MM.1S (cell line): ENCODE results near the gene PSAPL1.

ENCODE experiments used
- DNase-seq: peaks from one replicate; pipeline ENCODE4 v3.0.0-alpha.2; 2015
- H2AFZ ChIP-seq: fragments of 300-600 bp; sonication (generic); 2 replicates; pipeline ENCODE4 v1.6.0; 2016; ENCODE audit warnings: antibody characterized with exemption, low read length
- H3F3A ChIP-seq: fragments of 300-600 bp; sonication (generic); 2 replicates; pipeline ENCODE4 v1.6.1; 2016; ENCODE audit warnings: mild to moderate bottlenecking, antibody characterized with exemption, low read length, moderate library complexity, mixed read lengths; ENCODE audit not compliant: insufficient read depth
- H3K27ac ChIP-seq: fragments of 300-600 bp; sonication (generic); 2 replicates; pipeline ENCODE4 v1.5.1; 2016; ENCODE audit warnings: mild to moderate bottlenecking, low read length
- H3K27me3 ChIP-seq: fragments of 300-600 bp; sonication (generic); replicated peaks from 2 replicates; pipeline ENCODE4 v1.6.0; 2016; ENCODE audit warnings: low read length; ENCODE audit not compliant: insufficient read depth
- H3K36me3 ChIP-seq: fragments of 300-600 bp; sonication (generic); replicated peaks from 2 replicates; pipeline ENCODE4 v1.6.1; 2016; ENCODE audit warnings: mild to moderate bottlenecking, low read length, mixed read lengths; ENCODE audit not compliant: insufficient read depth
- H3K4me1 ChIP-seq: fragments of 300-600 bp; sonication (generic); 2 replicates; pipeline ENCODE4 v1.6.1; 2016; ENCODE audit warnings: low read length, mixed read lengths
- H3K4me2 ChIP-seq: fragments of 300-600 bp; sonication (generic); 2 replicates; pipeline ENCODE4 v1.6.0; 2016; ENCODE audit warnings: low read depth, low read length
- H3K4me3 ChIP-seq: fragments of 300-600 bp; sonication (generic); 2 replicates; pipeline ENCODE4 v1.5.1; 2016; ENCODE audit warnings: low read length, mixed read lengths
- H3K79me2 ChIP-seq: fragments of 300-600 bp; sonication (generic); 2 replicates; pipeline ENCODE4 v1.6.1; 2016; ENCODE audit warnings: mixed run types, low read length, mixed read lengths
- H3K9ac ChIP-seq: fragments of 300-600 bp; sonication (generic); 2 replicates; pipeline ENCODE4 v1.6.1; 2016; ENCODE audit warnings: low read length, mixed read lengths
- H3K9me2 ChIP-seq: fragments of 300-600 bp; sonication (generic); replicated peaks from 2 replicates; pipeline ENCODE4 v1.6.1; 2016; ENCODE audit warnings: mild to moderate bottlenecking, low read length, mixed read lengths; ENCODE audit not compliant: insufficient read depth
- H3K9me3 ChIP-seq: fragments of 300-600 bp; sonication (generic); replicated peaks from 2 replicates; pipeline ENCODE4 v1.6.1; 2016; ENCODE audit warnings: mild to moderate bottlenecking, low read length, mixed read lengths; ENCODE audit not compliant: insufficient read depth
- H4K20me1 ChIP-seq: fragments of 300-600 bp; sonication (generic); 2 replicates; pipeline ENCODE4 v1.6.1; 2016; ENCODE audit warnings: mild to moderate bottlenecking, low read length, moderate library complexity, mixed read lengths; ENCODE audit not compliant: insufficient read depth
- CTCF ChIP-seq: fragments of 300-600 bp; sonication (generic); IDR thresholded peaks from 2 replicates; pipeline ENCODE4 v1.5.1; 2016; ENCODE audit warnings: antibody characterized with exemption, low read length, mixed read lengths
- EZH2 ChIP-seq: fragments of 300-600 bp; sonication (generic); optimal IDR thresholded peaks from 2 replicates; pipeline ENCODE3; 2017; ENCODE audit warnings: low read depth, mild to moderate bottlenecking, antibody characterized with exemption, low read length, mixed read lengths
- EZH2phosphoT487 ChIP-seq: fragments of 300-600 bp; sonication (generic); IDR thresholded peaks from 2 replicates; pipeline ENCODE4 v1.6.1; 2018; ENCODE audit warnings: antibody characterized with exemption, low read length

The PSAPL1 gene

GRCh38 chr4:7472442-7473013 is 37.8 kb upstream of the PSAPL1 start:
- DNase-seq: no peak
- H3K4me1 ChIP-seq: no peaks in the 10 kb centered on the region

GRCh38 chr4:7470522-7471128 is 35.9 kb upstream of the PSAPL1 start:
- TF ChIP-seq CTCF: no peak
- TF ChIP-seq EZH2phosphoT487: no peak
- no peak for TF ChIP-seq EZH2
- H4K20me1 ChIP-seq: no peaks in the 10 kb centered on the region
- H3F3A ChIP-seq: no peaks in the 10 kb centered on the region
- H2AFZ ChIP-seq: no peak overlapping the region
- no peak for DNase-seq
- no peaks in the 10 kb centered on the region for H3K9me2 ChIP-seq
- H3K27me3 ChIP-seq: peaks cover 98% of the 10 kb centered on the region
- no peak overlapping the region for H3K4me3 ChIP-seq
- H3K9ac ChIP-seq: no peak overlapping the region
- no peaks in the 10 kb centered on the region for H3K79me2 ChIP-seq
- H3K9me3 ChIP-seq: no peaks in the 10 kb centered on the region
- no peak overlapping the region for H3K4me2 ChIP-seq
- H3K36me3 ChIP-seq: no peaks in the 10 kb centered on the region
- H3K4me1 ChIP-seq: no peaks in the 10 kb centered on the region
- H3K27ac ChIP-seq: no peak overlapping the region

More at GRCh38 chr4:7472442-7473013, 37.8 kb upstream of the PSAPL1 start:
- Histone ChIP-seq H3K79me2 (no peaks in the 10 kb centered on the region), H2AFZ (no peak overlapping the region), H3K9me3 (no peaks in the 10 kb centered on the region), H3K27me3 (peaks cover 98% of the 10 kb centered on the region), H3K4me2 (no peak overlapping the region), H3K9me2 (no peaks in the 10 kb centered on the region), H3K4me3 (no peak overlapping the region), H3F3A (no peaks in the 10 kb centered on the region), H3K9ac (no peak overlapping the region), H3K27ac (no peak overlapping the region), H3K36me3 (no peaks in the 10 kb centered on the region), H4K20me1 (no peaks in the 10 kb centered on the region)
- no peak for TF ChIP-seq CTCF
- TF ChIP-seq EZH2phosphoT487: no peak
- no peak for TF ChIP-seq EZH2

GRCh38 chr4:7470111-7470510 is 35.4 kb upstream of the PSAPL1 start:
- Histone ChIP-seq H4K20me1 (no peaks in the 10 kb centered on the region), H3K4me1 (no peaks in the 10 kb centered on the region), H3K4me3 (no peak overlapping the region), H3K79me2 (no peaks in the 10 kb centered on the region), H3K9ac (no peak overlapping the region), H2AFZ (no peak overlapping the region), H3K27ac (no peak overlapping the region), H3K36me3 (no peaks in the 10 kb centered on the region), H3K27me3 (peaks cover 98% of the 10 kb centered on the region), H3K9me2 (no peaks in the 10 kb centered on the region), H3K4me2 (no peak overlapping the region), H3K9me3 (no peaks in the 10 kb centered on the region), H3F3A (no peaks in the 10 kb centered on the region)
- TF ChIP-seq CTCF (no peak), EZH2 (no peak), EZH2phosphoT487 (no peak)
- DNase-seq: no peak
